Measurements from ENCODE around the gene DOCK10.

Gene DOCK10

DNA sequence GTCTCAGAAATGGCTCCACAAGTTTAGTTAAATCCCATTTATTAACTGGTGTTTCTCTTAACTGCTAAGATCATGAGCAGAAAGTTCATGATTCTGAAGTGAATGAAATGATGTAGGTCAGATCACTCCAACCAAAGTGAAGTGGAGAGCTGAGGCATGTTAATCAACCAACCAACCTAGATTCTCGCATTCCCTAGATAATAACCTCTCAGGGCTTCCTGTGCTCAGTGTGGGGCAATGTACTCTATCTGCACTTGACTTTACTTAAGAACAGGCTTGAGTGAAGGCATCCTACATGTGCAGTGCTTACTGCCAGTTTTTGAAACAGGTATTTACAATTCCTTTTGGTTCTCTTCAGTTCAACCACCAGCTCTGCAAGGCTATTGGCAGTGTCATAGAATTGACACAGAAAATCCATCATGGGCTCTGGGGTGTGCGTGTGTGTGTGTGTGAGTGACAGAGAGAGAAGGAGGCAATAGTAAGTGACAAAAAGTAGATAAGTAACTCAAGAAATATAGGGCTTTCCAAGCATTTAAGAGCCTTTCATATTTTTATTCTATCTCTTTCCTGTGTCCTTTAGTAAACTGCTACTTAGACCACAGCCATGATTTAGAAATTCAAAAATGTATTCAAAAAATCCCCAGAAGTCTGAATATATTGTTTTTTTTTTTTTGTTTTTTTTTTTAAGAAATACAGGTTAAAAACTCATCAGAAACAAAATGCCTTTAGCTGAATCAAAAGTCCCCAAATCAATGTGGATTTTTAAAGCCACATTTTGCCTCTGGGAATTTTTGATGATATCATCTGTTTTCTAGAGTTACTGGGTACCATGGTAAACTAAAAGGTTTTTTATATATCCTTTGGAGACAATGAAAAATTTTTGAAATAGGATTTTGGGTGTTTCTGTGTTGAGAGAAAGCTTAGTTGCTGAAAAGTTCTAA is 28.6 kb downstream of the DOCK10 start:
- no peak for DNase-seq (ENCODE audit: low read depth in 2 of 2)

DNA sequence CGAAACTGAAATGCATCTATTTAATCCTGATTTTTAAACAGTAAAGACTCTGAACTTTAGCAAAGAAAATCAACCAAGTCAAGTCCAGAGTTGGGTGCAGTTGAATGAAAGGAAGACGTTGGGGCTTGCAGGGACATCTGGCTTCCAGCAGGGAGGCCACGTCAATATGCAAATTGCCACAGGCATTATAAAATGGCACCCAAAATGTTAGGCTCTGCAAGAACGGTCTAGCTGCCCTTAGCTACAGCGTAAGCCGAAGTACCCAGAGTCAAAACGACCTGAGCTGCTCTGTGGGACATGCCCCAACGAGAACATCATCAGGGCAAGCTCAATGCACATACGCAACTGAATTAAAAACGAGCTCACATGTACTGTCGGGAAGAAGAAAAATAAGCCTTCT is 30.7 kb downstream of the DOCK10 start:
- no peak for DNase-seq (ENCODE audit: low read depth in 2 of 2)

DNA sequence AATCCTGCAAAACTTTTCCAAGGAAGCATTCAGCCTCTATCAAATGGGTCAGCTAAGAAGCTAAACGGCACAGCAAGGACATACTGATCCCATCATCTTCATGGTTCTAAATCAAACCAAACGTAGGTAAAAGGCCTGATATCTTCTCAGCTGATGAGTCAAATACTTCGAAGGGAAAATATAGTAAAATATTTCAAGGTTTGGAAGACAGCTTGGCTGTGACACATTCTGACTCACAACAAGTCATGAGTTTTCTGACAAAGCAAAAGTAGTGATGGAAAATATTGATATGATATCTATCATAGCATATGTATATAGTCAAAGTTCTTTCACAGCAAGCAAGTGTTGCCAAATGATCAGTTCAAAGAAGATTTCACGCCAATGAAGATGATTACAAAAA is 31.5 kb downstream of the DOCK10 start:
- DNase-seq (ENCODE audit: low read depth in 2 of 2) = no peak

DNA sequence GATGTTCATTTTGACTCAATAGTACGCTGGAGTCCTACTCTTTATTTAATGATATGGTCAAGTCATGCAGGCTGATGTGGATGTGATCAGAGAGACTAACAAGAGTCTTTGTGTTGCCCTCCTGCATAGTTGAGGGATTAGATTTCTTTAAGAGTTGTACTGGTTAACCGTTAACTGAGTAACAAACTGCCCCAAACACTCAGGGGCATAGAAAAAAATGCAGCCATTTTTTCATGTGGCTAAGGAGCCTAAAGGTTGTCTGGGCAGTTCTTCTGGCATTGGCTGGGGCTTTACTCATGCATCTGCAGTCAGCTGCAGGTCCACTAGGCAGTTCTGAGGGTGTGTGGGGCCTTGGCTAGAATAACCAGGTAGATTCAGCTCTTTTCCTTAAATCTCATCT is 32.5 kb downstream of the DOCK10 start:
- no peak for DNase-seq (ENCODE audit: low read depth in 2 of 2)

DNA sequence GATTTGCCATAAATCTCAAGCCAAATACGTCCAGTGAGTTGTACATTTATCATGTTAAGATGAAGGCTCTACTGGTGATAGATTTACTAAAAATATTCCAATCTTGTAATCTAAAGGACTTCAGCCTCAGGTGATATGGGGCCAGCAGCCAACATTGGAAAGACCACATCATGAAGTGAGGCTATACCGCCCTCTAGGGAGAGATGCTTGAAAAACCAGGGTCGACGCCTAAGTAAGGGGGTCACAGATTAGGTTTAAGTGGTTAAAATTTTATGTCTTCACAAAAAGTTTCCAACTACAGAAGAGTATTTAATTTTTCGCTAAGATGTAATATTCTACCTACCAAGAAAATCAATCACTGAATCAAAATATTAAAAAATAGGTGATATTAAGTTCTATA is 33.3 kb downstream of the DOCK10 start:
- no peak for DNase-seq (ENCODE audit: low read depth in 2 of 2)

DNA sequence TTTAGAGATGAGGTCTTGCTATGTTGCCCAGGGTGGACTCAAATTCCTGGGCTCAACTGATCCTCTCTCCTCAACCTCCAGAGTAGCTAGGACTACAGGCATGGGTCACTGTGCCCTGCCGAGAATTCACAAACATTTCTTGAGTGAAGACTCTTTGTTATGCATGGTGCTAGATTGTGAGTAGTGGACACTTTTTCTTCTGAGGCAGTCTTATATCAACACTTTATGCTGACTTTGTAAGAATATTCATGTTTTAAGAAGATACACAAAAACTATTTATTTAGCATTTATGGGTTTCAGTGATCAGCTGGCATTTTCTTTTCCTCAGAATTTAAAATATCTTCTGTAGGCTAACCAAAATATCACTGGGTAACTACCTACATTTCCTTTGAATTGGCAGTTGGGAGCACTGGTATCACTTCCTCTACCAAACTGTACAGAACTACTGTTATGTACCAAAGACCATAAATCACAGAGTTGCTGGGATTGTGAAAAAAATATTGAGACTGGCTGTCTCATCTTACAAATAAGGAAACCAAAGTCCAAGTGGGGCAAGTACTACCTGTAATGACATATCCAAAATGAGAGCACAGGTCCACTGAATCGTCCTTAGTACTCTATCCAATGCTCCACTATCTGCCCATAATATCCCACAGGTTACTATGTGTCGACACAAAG is 34.0 kb downstream of the DOCK10 start:
- DNase-seq (ENCODE audit: low read depth in 2 of 2) = no peak

DNA sequence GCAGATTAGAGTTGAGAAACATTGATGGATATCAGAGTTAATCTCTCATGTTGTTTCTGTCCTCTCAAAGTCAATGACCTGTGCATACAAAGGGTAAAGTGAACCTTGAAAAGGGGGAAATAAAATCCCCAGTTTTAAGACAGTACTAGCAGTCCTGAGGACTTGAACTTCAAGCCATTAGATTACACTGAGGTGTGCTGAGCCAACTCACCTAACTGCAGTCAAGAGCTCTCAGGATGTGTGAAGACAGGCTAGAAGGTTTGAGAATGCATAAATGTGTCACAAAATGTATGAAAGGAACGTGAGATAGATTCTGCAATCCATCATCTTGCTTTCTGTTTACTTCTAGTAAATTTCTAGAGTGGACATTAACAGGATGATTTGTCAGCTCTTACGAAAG is 35.5 kb downstream of the DOCK10 start:
- no peak for DNase-seq (ENCODE audit: low read depth in 2 of 2)

DNA sequence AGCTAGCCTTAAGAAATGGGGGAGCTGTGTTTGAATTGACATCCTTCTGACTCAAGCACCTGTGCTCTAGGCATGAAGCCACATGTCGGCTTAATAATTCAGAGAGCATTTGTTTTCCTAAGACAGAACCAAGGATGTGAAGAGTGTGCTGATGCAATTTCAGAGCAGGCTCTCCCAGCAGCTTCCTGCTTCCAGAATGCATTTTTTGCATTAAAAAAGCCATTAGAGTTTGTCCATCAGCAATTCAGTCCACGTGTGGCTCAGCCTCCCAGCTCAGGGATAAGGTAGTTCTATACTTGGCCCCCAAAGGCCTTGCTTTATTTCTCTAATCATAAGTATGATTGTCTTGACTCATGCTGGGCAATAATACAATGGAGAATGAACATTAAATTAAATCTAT is 37.7 kb downstream of the DOCK10 start:
- DNase-seq (ENCODE audit: low read depth in 2 of 2) = no peak

DNA sequence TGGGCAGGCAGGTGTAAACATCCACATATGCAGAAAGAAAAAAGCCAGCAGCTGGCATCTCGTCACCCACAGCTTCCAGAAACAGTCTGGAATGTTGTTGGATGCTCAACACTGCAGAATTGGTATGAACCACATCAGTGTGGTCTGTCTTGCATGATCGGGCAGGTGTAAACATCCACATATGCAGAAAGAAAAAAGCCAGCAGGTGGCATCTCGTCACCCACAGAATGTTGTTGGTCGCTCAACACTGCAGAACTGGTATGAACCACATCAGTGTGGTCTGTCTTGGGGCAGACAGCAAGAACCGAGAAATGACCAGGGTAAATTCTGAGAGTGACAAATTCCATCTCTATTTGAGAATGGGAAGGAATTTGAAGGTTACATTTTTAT is 39.6 kb downstream of the DOCK10 start:
- peak; percentile 24 to 32 for DNase-seq (ENCODE audit: low read depth in 2 of 2)

DNA sequence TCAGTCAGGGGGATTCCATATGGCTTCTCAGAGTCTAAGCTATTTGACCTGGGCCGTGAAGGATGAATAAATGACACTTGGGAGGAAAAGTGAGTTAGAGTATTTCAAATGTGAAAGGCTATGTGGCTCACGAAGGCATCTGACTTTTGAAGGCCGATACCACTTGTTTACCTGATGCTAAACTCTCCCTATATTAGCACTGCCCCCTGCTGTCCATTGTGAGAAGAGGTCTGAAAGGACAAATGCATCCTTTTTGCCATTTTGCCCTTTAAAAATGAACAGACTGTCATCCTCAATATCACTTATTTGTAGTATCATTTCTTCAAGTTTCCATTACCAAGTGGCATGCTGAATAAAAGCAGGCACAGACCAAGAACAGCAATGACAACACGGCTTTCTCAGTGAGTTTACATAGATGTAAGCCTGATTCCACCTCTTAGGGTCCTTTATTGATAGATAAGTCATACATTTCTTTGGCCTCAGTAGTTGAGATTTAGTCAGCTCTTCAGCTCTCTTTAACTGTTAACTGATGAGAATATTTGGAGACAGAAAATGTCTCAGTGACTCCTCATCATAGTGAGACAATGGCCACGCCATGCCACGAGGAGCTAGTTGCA is 40.1 kb downstream of the DOCK10 start:
- DNase-seq (ENCODE audit: low read depth in 2 of 2) = peak; percentile 24 to 64

DNA sequence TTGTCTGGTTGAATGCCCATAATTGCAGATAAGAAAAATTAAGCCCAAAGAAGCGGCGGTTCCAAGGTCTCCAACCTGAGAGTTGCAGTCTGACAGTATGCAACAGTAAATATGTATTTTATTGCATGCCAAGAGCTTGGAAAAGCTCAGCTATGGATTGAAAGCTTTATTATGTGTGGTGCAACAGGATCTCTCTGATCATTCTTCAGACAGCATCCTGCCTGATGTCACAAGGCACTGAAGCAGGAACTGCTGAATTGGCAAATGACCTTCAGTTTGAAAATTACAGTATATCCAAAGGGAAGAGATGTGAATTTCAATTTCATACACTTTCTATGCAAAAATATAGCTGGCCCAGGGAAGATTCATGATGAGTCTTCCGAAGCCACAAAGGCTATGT is 42.5 kb downstream of the DOCK10 start:
- no peak for DNase-seq (ENCODE audit: low read depth in 2 of 2)

DNA sequence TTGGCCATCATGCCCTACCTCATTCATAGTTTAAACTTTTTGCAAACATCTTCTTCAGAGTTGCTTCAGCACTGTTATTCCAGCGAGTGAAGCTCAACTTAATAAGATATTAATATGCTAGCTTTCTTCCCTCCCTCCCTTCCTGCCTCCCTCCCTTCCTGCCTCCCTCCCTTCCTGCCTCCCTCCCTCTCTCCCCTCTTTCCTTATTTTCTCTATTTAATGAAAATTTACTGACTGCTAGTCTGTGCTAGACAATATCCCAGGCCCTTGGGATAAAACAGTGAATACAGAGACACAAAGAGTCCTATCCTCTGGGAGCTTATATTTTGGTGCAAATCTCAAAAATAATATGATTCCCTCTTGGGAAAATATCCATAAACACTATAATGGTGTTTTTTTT is 42.9 kb downstream of the DOCK10 start:
- no peak for DNase-seq (ENCODE audit: low read depth in 2 of 2)

DNA sequence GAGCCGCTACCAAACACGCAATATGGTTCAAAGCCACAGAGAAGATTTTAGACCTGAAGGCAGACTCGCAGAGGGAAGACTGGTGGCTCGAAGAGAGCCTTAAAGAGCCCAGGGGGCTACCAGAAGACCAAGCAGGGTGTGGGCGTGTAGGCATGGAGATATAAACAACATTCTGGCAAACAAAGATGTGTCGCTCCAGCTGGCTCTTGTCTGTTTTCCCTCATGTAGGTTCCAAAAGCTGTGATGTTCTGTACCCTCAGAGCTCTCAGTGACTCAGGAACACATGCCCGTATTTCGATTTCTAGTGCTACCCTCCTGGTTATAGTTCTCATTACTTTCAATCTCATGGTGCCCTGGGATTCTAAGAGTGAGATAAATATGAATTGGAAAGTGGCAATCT is 44.5 kb downstream of the DOCK10 start:
- no peak for DNase-seq (ENCODE audit: low read depth in 2 of 2)

DNA sequence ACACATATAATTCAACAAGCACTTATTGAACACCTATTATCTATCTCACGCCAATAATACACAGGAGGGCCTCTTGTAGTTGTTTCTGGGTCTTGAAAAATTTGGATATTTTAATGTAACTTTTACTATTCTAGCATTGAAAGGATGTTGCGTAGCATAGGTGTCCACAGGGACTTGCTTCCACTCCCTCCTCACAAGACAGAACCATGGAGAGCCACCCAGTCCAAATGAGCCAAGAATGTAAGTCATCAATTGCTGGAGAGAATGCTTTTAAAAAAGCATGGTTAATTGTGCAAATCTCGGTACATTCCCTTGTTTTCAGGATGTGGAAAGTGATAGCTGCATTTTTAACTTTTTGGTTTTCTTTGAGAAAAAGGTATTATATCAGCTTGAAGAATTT is 46.8 kb downstream of the DOCK10 start:
- DNase-seq (ENCODE audit: low read depth in 2 of 2) = no peak

DNA sequence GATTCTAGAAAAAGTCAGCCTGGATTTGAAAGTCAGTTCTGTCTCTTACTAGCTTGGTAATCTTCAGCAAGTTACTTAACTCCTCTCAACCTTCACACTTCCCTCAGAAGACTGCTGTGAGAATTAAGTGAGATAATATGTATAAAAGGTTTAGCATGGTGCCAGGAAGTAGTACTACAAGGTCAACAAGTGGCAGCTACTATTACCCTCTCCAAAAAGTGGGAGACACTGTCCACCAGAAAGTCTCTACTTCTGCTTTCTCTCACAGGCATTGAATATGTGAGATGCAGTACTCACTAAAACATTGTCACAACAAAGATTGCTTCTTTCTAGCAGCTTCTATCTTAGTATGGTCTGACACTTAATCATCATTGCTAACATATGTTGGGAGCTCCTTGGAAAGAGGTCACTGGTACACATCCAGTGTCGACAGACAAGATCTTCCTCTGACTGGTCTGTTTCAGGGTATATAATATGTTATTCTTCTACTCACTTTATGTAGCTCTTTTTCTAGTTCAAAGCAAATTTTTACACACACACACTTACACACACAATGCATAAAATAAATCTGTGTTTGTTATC is 47.9 kb downstream of the DOCK10 start:
- DNase-seq (ENCODE audit: low read depth in 2 of 2) = no peak

DNA sequence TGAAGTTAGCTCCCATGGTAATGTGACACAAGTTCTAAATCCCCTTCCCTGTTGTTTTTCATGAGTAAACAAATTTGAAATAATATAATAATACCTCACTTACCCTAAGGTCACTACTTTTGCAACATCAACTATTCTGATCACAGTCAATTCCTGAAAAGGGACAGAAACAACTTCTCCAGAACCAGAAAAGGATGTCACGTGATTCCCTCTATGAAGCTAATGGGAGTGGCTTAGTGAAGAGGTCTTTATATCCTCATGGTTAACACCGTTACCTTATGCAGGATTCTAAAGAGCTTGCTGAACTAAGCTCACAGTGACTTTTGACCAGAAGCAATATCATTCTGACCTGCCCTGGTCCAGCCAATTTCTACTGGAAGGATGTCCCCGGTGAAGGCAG is 51.6 kb downstream of the DOCK10 start:
- DNase-seq (ENCODE audit: low read depth in 2 of 2) = no peak

DNA sequence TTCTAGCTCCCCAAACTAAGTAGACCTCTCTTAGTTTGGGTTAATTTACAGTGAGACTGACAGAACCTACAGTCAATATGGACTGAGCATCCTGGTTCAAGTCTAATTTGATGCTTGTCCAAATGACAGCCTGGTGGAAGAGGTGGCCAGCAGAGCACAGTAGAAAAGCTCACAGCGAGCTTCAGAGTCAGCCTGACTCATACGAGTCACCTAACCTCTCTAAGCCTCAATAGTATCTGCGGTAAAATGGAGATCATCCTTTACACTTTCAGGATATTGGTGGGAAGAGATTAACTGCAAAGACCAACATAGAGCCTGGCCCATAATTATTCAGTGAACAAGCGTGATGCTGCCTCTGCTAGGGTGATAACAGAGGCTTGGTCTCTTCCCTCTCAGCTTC is 54.5 kb downstream of the DOCK10 start:
- DNase-seq (ENCODE audit: low read depth in 2 of 2) = no peak

DNA sequence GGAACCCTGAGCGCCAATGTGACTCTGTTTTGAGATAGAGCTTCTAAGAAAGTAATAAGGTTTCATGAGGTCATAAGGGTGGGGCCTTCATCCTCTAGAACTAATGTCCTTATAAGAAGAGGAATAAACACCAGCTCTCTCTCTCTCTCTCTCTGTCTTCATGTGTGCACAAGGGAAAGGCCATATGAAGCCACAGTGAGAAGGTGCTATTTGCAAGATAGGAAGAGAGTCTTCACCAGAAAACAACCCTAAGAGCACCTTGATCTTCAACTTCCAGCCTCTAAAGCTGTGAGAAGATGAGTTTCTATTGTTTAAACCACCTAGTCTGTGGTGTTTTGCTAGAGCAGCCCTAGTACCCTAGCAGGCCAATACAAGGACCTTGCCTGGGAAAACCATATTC is 55.8 kb downstream of the DOCK10 start:
- DNase-seq (ENCODE audit: low read depth in 2 of 2) = no peak

DNA sequence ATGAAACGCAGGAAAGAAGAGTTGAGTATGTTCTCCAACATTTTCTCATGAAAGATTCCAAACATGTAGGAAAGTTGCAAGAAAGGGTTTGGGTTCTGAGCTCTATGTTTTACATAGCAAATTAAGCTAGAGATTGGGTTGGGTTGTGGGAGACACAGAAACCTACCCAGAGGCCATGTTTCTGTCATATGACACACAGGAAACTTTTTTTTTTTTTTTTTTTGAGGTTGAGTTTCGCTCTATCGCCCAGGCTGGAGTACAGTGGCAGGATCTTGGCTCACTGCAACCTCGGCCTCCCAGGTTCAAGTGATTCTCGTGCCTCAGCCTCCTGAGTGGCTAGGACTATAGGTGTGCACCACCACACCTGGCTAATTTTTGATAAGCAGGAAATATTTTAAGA is 57.6 kb downstream of the DOCK10 start:
- no peak for DNase-seq (ENCODE audit: low read depth in 2 of 2)

DNA sequence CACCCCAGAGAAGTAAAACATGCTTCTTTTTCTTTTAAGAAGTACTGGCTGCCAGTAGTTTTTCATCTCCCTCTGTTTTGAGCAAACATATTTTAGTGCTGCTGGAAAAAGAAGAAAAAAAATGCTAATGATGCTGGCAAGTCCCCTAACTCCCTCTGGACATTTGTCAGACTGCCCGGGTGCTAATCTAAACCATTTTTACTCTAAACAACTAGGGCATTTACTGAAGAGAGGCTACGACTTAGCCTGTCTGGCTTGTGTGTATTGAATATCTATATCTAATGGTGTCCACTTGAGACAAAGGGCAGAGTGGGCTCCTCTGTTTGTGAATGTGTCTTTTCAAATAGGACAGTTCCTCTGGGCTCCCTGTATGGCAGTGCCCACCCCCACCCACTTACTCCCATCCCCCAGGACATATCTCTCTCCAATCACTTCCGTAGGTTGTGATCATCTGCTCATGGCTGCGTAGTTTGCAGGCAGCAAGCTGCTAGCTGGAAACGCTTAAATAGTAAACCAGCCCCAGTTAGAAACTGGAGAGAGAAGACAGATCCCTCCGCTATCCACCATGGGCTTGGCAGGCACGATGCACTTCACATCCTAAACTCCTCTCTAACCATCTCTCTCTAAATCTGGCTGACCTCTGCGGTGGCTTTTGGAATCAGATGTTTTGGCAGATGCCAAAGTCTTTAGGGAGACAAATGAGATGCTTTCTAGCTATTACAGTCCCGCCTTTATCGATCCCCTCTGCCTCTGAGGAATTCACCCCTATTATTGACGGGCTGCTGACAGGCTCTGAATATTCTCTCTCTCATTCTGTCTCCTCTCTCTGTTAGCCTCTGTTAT is 58.3 kb downstream of the DOCK10 start:
- no peak for DNase-seq (ENCODE audit: low read depth in 2 of 2)

DNA sequence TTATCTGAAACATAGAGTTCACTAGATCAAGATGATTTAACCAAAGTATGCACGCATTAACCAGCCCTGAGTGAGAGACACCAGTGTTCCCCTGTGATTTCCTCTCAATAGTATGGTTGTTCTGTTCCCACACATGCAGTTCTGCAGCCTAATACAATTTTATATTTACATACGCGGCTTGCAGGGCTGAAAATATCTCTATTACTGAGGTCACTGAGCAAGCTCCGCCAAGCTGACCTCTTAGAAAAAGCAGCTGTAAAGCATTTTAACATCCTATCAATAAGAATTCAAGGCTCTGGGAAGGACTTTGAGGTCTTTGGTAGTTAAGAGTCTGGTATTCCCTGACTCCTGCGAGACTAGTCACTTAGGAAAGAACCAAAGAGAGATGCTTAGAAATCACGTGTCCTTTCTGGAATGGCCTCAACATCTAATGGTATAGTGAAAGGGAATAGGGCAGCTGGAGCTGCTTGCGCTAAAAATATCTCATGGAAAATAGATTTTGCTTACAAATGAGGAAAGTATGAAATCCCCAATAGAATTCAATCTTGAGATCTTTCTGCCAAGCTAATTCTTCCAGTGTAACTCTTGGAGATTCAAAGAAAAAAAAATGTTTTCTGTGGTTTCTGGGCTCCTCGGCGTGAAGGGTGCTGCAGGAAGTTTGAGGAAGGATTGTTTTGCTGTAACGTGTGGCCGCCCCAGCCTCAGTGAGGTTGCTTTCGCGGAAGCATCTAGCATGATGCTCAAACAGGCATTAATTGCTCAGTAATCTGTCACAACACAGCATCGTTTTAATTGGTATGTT is 59.2 kb downstream of the DOCK10 start:
- peak in 1 of 2 donors; percentile 39 for DNase-seq (ENCODE audit: low read depth in 2 of 2)
